Measurements from ENCODE around the gene MAN1A1.
A peak's percentile ranks its signal among the peaks of the same experiment; 100 is the strongest.

MAN1A1 gene

GRCh38 chr6:119284861-119285521 lies 64.6 kb downstream of the MAN1A1 start:
- POLR2A ChIA-PET, result no interaction called here
- CTCF ChIA-PET, result no interaction called here
- DNase-seq (ENCODE audit: extremely low spot score), result peak; percentile 33
- TF ChIP-seq FOXA1 (IDR thresholded peaks at IDR 0.05), result no peak
- TF ChIP-seq ZNF384 (IDR thresholded peaks at IDR 0.05), result peak; percentile 94

GRCh38 chr6:119283979-119284545 lies 65.5 kb downstream of the MAN1A1 start:
- DNase-seq (ENCODE audit: extremely low spot score), result no peak
- TF ChIP-seq L3MBTL2 (conservative IDR thresholded peaks at IDR 0.05) (no peak), ZNF384 (IDR thresholded peaks at IDR 0.05) (no peak), FOXM1 (IDR thresholded peaks at IDR 0.05; ENCODE audit: borderline replicate concordance) (no peak), ARNT (IDR thresholded peaks at IDR 0.05) (no peak), ELF4 (IDR thresholded peaks at IDR 0.05) (no peak), NFRKB (IDR thresholded peaks at IDR 0.05) (no peak), FOXK2 (IDR thresholded peaks at IDR 0.05) (no peak), FOXA1 (IDR thresholded peaks at IDR 0.05) (no peak), HDGF (IDR thresholded peaks at IDR 0.05; ENCODE audit: borderline replicate concordance) (no peak), TARDBP (IDR thresholded peaks at IDR 0.05) (no peak), BHLHE40 (IDR thresholded peaks at IDR 0.05; ENCODE audit: borderline replicate concordance) (no peak), LEF1 (IDR thresholded peaks at IDR 0.05; ENCODE audit: borderline replicate concordance) (no peak), CTBP1 (IDR thresholded peaks at IDR 0.05; ENCODE audit: borderline replicate concordance) (no peak), SUZ12 (IDR thresholded peaks at IDR 0.05) (no peak), SP1 (IDR thresholded peaks at IDR 0.05) (no peak)
- TF ChIP-seq, protein P1, sequence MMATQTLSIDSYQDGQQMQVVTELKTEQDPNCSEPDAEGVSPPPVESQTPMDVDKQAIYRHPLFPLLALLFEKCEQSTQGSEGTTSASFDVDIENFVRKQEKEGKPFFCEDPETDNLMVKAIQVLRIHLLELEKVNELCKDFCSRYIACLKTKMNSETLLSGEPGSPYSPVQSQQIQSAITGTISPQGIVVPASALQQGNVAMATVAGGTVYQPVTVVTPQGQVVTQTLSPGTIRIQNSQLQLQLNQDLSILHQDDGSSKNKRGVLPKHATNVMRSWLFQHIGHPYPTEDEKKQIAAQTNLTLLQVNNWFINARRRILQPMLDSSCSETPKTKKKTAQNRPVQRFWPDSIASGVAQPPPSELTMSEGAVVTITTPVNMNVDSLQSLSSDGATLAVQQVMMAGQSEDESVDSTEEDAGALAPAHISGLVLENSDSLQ (IDR thresholded peaks at IDR 0.05), result no peak
- ChIA-PET CTCF (no interaction called here), POLR2A (no interaction called here)

DNA sequence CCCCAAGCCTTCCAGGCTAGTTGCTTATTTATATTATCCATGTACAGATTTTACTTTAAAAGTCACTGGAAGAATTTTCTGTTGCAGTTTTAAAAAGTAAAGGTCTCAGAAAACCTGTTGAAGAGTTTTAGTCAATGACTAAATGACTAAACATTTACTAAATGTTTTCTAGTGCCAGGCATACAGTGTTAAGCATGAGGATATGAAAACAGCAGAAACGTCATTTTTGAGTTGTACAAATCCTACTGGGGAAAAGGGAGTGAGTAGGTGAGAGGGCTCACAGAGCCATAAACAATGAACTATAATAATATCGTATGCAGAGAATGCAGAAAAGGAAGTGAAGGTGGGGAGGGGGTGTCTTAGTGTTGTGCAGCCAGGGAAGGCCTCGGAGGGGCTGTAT lies 66.3 kb downstream of the MAN1A1 start:
- ChIA-PET CTCF (no interaction called here), POLR2A (no interaction called here)
- DNase-seq (ENCODE audit: extremely low spot score), result no peak
- TF ChIP-seq FOXK2 (IDR thresholded peaks at IDR 0.05) (no peak), HDGF (IDR thresholded peaks at IDR 0.05; ENCODE audit: borderline replicate concordance) (no peak)

- ChIA-PET POLR2A (no interaction called here), CTCF (no interaction called here)
- no peak for TF ChIP-seq ZNF384 (IDR thresholded peaks at IDR 0.05)
- no peak for TF ChIP-seq BHLHE40 (IDR thresholded peaks at IDR 0.05; ENCODE audit: borderline replicate concordance)
- TF ChIP-seq ELF4 (IDR thresholded peaks at IDR 0.05), result no peak
- no peak for TF ChIP-seq HDGF (IDR thresholded peaks at IDR 0.05; ENCODE audit: borderline replicate concordance)
- TF ChIP-seq CTBP1 (IDR thresholded peaks at IDR 0.05; ENCODE audit: borderline replicate concordance), result no peak
- no peak for DNase-seq (ENCODE audit: extremely low spot score)
These were observed 68.9 kb downstream of the MAN1A1 start for GRCh38 chr6:119280668-119281067.

GRCh38 chr6:119280080-119280479 lies 69.5 kb downstream of the MAN1A1 start:
- CTCF ChIA-PET, result no interaction called here
- POLR2A ChIA-PET, result interaction anchor here (0.5 kb wide), 1 partner anchor 193 kb away, joined by 3 read pairs; no protein-coding TSS in a partner anchor
- TF ChIP-seq TARDBP (IDR thresholded peaks at IDR 0.05) (no peak), SUZ12 (IDR thresholded peaks at IDR 0.05) (no peak), LEF1 (IDR thresholded peaks at IDR 0.05; ENCODE audit: borderline replicate concordance) (no peak), FOXA1 (IDR thresholded peaks at IDR 0.05) (no peak), FOXK2 (IDR thresholded peaks at IDR 0.05) (no peak), HDGF (IDR thresholded peaks at IDR 0.05; ENCODE audit: borderline replicate concordance) (no peak), CTBP1 (IDR thresholded peaks at IDR 0.05; ENCODE audit: borderline replicate concordance) (no peak), SP1 (IDR thresholded peaks at IDR 0.05) (no peak), NFRKB (IDR thresholded peaks at IDR 0.05) (no peak), FOXM1 (IDR thresholded peaks at IDR 0.05; ENCODE audit: borderline replicate concordance) (no peak), ARNT (IDR thresholded peaks at IDR 0.05) (no peak), ELF4 (IDR thresholded peaks at IDR 0.05) (no peak), BHLHE40 (IDR thresholded peaks at IDR 0.05; ENCODE audit: borderline replicate concordance) (no peak), L3MBTL2 (conservative IDR thresholded peaks at IDR 0.05) (no peak), ZNF384 (IDR thresholded peaks at IDR 0.05) (no peak)
- TF ChIP-seq, protein P1 (IDR thresholded peaks at IDR 0.05), result no peak
- DNase-seq (ENCODE audit: extremely low spot score), result no peak

DNA sequence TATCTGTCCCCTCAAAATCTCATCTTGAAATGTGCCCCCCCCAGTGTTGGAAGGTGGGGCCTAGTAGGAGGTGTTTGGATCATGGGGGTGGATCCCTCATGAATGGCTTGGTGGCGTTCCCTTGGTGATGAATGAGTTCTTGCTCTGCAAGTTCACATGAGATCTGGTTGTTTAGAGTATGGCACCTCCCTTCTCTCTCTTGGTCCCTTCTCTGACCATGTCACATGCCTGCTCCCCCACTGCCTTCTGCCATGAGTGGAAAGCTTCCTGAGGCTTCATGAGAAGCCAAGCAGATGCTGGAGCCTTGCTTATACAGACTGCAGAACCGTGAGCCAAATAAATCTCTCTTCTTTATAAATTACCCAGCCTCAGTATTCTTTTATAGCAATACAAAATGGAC lies 70.9 kb downstream of the MAN1A1 start:
- ChIA-PET CTCF (no interaction called here), POLR2A (no interaction called here)
- no peak for DNase-seq (ENCODE audit: extremely low spot score)
- TF ChIP-seq, protein P1 (IDR thresholded peaks at IDR 0.05), result no peak
- no peak for TF ChIP-seq BHLHE40 (IDR thresholded peaks at IDR 0.05; ENCODE audit: borderline replicate concordance)
- no peak for TF ChIP-seq ZNF384 (IDR thresholded peaks at IDR 0.05)
- no peak for TF ChIP-seq CTBP1 (IDR thresholded peaks at IDR 0.05; ENCODE audit: borderline replicate concordance)
- no peak for TF ChIP-seq NFRKB (IDR thresholded peaks at IDR 0.05)
- TF ChIP-seq ARNT (IDR thresholded peaks at IDR 0.05), result no peak
- TF ChIP-seq FOXM1 (IDR thresholded peaks at IDR 0.05; ENCODE audit: borderline replicate concordance), result no peak
- TF ChIP-seq FOXK2 (IDR thresholded peaks at IDR 0.05), result no peak
- TF ChIP-seq SUZ12 (IDR thresholded peaks at IDR 0.05), result no peak
- no peak for TF ChIP-seq LEF1 (IDR thresholded peaks at IDR 0.05; ENCODE audit: borderline replicate concordance)
- no peak for TF ChIP-seq SP1 (IDR thresholded peaks at IDR 0.05)
- no peak for TF ChIP-seq L3MBTL2 (conservative IDR thresholded peaks at IDR 0.05)
